AG10803 (cell line): ENCODE data around the gene CSTF3.
"Not testable (repeated sequence)": the region's sequence is repeated elsewhere in the genome, so short reads cannot be mapped to it uniquely, and the experiment has no call there.

Experiments
- DNase-seq: peaks from one replicate; pipeline ENCODE4 v3.0.0; 2010; ENCODE audit warnings: low read depth
- H3K4me3 ChIP-seq: 2 replicates; pipeline ENCODE4 v1.5.1; 2011; ENCODE audit warnings: mild to moderate bottlenecking, low read length, control low read depth
- TF ChIP-seq, protein P1 (sequence below): conservative IDR thresholded peaks from 2 replicates; pipeline ENCODE4 v1.5.1; 2011; ENCODE audit warnings: mild to moderate bottlenecking, low read length, control low read depth, inconsistent platforms

Gene CSTF3

DNA sequence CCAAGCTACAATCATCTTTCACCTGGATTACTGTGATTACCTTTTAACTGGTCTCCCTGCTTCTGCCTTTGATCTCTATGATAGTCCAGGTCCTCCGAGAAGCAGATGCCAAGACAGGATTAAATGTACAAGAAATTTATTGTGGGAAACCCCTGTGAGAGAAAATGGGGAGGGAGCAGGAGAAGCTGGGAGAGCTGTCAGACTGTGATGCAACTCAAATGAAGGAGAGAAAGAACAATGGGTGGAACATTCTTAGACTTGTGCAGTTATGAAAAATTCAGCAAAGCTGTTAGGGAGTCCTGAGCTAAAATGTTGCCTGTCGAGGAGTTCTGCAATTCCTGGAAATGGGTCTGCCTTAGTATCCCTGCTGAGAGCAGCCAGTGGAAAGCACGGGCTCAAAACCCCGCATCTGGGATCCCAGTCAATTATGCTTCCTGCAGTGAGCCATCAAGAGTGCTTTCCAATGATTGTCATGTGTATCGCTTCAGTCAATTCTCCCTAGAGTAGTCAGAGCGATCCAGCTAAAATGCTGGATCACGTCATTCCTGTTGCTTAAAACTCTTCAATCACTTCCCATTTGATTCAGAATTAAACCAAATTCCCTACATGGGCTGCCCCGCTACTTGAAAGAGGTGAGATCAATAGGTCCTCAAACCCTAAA lies 16.5 kb upstream of the CSTF3 start:
- no peak for DNase-seq
- H3K4me3 ChIP-seq = no peak overlapping the region
- TF ChIP-seq, protein P1, sequence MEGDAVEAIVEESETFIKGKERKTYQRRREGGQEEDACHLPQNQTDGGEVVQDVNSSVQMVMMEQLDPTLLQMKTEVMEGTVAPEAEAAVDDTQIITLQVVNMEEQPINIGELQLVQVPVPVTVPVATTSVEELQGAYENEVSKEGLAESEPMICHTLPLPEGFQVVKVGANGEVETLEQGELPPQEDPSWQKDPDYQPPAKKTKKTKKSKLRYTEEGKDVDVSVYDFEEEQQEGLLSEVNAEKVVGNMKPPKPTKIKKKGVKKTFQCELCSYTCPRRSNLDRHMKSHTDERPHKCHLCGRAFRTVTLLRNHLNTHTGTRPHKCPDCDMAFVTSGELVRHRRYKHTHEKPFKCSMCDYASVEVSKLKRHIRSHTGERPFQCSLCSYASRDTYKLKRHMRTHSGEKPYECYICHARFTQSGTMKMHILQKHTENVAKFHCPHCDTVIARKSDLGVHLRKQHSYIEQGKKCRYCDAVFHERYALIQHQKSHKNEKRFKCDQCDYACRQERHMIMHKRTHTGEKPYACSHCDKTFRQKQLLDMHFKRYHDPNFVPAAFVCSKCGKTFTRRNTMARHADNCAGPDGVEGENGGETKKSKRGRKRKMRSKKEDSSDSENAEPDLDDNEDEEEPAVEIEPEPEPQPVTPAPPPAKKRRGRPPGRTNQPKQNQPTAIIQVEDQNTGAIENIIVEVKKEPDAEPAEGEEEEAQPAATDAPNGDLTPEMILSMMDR = no peak

DNA sequence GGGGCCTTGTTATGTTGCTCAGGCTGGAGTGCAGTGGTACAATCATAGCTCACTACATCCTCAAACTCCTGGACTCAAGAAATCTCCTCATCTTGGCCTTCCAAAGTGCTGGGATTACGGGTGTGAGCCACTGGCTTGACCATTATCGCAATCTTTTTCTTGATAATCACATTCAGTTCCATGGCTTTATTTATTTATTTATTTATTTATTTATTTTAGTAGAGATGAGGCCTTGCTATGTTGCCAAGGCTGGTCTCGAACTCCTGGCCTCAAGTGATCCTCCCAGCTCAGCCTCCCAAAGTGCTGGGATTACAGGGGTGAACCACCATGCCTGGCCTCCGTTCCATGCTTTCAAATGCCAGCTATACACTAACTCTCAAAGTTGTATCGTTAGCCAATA lies 15.5 kb upstream of the CSTF3 start:
- not testable (repeated sequence) for H3K4me3 ChIP-seq, DNase-seq

DNA sequence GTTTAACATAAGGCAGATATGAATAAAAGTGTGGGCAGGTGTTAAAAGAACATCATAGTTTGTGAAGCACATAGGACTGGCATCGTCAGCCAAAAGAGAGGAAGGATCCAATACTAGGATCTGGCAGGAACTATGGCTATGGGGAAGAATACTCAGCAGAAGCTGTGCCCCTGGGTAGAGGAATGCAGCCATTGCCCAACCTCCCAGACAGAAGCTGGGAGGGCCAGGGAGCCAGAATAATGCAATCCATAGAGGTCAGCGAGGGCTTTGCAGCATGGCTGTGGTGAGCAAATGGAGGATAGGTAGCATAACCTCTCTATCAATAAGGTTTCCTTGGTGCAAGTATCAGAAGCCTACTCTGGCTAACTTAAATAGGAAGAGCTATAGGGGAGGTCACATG lies 11.7 kb upstream of the CSTF3 start:
- H3K4me3 ChIP-seq = no peak overlapping the region
- DNase-seq = peak; percentile 69

DNA sequence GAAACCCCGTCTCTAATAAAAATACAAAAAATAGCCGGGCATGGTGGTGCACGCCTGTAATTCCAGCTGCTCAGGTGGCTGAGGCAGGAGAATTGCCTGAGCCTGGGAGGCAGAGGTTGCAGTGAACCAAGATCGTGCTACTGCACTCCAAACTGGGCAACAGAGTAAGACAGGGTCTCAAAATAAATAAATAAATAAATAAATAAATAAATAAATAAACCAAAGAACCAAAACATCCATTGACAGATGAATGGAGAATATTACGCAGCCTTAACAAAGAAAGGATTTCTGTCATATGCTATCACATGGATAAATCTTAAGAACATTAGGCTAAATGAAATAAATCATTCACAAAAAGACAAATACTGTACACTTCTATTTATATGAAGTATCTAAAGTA lies 11.1 kb upstream of the CSTF3 start:
- TF ChIP-seq, protein P1 = no peak
- DNase-seq = no peak
- H3K4me3 ChIP-seq = no peak overlapping the region

More for the DNA sequence above, 11.7 kb upstream of the CSTF3 start:
- TF ChIP-seq, protein P1 = no peak

DNA sequence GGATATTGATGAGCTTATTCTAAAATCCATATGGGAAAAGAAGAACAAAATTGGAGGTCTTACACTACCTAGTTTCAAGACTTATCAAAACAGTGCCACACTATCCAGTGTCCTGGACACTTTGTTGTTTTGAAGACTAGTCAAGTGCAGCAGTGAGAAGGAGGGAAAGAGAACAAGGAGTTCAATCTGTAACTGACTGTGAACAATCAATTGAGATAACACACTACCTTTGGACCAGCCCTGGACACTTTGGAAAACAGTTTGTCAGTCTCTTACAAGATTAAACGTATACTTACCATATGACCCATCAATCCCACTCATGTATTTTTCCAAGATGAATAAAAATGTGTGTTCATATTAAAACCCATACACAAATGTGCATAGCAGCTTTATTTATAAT lies 10.0 kb upstream of the CSTF3 start:
- no peak for DNase-seq
- TF ChIP-seq, protein P1 = no peak
- no peak overlapping the region for H3K4me3 ChIP-seq

DNA sequence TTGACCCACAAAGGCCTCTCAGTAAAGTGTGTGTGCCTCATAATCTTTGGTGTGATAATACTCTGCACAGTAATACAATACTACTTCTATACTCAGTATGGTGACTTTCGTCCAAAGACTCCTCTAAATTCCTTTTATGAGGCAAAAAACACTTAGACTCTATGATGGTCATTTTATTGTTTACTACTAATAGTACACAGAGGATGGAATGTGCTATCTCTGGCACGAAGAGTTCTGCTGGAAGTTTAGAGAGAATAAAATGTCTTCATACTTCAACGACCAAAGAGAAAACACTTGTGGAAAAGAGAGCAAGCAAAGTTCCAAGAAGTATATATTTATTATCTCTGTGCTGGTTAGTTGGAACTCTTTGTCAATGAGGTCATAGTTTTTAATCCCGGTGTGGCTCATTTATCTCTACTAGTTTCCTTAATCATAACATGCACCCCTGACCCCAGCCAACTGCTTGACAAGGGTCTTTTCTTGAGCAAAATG lies 7.5 kb upstream of the CSTF3 start:
- TF ChIP-seq, protein P1 = no peak
- no peak overlapping the region for H3K4me3 ChIP-seq
- DNase-seq = peak; percentile 43

DNA sequence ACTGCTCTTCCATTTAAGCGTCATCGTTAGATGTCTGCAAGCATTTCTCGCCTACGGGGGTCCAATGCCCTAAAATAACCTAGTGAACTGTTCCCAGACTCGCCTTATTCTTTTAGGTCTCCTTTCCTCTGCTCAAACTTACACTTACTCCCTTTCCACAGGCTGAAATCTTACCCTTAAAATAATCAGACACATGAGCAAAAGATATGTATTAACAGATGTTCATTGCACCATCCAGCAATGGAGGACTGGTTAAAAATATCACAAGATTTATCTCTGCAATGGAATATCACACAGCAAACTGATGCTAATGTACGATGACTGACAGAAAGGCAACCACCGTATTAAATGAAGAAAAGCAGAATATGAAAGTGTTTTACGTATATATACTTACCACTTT lies 1.6 kb upstream of the CSTF3 start:
- TF ChIP-seq, protein P1 = no peak
- DNase-seq = no peak
- no peak overlapping the region for H3K4me3 ChIP-seq
